GM19438 (cell line): ENCODE measurements around the gene PAM16.

ENCODE experiments used
- ATAC-seq: cut with Tn5 transposase; IDR thresholded peaks from one replicate; pipeline ENCODE4 v1.9.1; 2021; ENCODE audit warnings: low read depth; ENCODE audit not compliant: unreplicated experiment

Gene PAM16

DNA sequence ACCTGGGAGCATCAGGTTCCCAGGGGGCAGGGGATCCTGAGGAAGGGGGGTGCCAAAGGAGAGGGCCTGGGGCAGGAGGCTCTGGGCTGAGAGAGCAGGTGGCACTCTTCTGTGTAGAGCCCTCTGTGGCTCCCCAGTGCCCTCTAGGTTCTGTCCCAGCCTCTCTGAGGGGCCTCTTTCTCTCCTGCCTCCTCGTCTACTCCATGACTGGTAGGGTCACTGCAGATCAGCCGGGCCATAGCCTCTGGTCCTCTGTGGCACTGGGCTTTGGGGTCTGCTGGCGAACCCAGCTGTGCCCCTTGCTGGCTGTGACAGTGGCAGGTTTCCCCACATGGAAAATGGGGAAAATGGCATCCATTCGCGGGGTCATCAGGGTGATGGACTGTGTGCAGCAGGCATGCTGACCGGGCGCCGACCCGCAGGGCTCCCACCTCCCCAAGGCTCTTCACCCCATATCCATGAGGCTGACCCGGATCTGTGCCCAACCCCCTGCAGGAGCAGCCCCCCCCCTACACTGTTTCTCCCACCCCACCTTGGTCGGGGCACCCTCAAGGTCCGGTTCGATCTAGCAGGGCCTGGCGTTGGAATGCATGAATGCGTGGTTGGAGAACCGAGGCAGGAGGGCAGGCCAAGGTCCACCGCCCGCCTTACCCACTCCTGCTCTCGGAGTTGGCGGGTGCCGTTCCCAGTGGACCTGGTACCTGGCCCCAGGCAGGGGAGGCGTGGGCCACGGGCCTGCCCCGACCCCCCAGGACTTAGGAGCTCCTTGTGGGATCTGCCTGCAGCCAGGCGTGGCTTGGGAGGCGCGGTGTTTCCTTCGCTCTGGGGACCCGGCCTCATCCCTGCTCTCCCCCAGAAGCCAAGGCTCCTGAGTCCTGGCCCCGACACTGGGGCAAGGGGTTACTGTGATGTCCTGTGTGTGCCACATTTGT, 28.7 kb downstream of the PAM16 start:
- ATAC-seq, result no peak

GRCh38 chr16:4321286-4322120, 29.6 kb downstream of the PAM16 start:
- no peak for ATAC-seq

DNA sequence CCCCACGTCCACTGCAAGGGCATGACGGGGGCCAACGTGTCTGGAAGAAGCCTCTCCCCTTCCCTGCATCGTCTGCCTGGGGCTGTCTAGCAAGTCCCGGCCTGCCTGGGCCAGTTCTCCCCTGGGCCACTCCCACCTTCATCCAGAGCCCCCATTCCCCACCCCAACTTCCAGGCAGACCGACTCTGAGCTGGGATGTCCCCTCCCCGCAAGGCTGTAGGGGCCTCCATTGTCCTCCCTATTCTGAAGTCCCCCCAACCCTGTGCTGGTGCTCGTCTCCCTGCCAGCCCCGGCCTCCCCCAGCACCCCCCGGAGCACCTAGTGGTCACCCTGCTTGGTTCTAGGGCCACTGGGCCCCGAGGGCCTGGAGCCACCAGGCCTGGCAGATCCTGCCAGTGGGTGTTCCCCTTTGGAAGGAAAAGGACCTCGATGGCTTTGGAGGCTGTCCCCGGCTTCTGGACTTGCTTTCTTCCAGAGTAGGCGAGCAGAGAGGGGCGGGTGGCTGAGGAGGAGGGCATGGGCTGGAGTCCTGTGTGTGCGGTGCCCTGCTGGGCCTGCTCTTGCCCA, 30.5 kb downstream of the PAM16 start:
- ATAC-seq, result no peak

DNA sequence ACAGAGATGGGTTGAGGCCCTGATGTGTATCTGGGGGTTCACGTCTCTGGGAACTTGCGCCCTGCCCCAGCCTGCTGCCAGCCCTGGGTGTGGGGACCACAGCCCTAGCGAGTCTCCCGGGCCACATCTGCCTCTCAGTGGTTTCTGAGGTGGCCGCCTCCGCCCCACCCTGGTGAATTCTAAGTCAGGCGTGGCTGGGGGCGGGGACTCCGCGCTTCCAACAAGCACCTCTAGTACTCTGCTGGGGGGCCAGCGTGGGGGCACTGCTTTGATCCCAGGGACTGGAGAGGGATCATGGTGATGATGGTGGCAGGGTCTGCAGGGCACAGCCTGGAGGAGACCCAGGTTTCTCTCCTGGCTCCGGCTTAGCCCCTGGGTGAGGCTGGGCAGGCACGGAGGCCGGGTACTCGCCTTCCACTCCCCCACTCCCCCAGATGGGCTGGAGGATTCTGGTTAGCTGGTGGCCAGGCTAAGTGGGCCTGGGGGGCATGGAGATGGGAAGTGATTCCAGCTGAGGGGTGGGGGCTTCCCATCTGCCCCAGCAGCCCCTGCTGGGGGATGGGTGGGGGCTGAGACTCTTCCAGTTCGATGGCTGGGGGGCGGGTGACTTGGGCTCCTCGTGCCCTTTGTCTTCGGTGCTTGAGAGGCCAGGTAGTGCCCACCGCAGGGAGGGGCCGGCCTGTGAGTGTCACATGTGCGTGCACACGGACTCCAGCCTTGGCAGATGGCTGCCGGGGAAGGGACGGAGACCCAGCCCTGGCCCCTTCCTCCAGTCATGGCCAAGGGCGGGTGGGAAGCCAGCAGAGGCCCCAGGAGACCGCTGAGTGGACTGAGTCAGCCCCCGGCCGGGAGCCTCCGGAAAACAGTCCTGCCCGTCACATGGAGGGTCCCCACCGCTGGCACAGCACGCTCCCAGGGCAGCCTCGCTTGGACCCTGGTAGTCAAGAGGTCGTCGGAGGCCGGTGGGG, 31.4 kb downstream of the PAM16 start:
- ATAC-seq, result no peak

DNA sequence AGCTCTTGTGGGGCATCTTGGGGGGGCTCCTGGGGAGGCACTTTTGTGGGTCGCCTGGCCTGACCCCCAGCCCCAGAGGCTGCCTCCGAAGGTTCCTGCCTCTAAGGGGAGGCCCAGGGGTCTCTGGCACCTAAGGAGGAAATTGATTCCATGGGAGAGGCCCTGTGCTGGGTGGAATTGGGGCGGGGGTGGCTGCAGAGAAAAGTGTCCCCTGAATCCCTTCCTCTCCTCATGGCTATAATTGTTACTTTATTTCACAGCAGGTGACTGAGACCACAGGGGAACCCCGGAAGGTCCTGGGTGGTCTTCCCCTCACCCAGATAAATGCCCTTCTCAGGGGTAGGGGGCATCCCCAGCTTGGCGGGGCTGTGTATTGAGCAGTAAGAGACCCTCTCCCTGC, 32.2 kb downstream of the PAM16 start:
- ATAC-seq, result no peak

DNA sequence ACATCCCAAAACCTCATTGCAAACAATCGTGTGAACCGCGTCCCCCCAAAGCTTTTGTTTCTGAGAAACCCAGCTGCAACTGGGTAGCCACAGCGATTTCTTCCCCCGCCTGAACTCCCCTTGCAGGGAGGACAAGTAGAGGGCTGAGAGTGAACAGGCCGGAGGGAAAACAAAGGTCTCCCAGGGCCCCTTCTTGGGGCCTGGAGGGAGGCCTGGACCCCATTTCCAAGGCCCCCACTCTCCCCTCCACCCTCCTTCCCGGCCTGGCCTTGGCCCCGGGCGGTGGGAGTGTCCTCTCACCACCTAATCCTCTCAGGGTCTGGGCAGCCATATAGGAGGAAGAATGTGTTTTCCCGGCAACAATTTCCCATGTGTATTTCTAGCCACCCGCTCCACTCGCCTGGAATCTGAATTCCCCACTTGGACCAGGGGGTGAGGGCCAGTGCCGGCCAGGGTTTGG, 32.6 kb downstream of the PAM16 start:
- ATAC-seq, result no peak

GRCh38 chr16:4317532-4318450, 33.3 kb downstream of the PAM16 start:
- ATAC-seq, result no peak

- no peak for ATAC-seq
Observed at GRCh38 chr16:4316864-4317531, 34.1 kb downstream of the PAM16 start.

GRCh38 chr16:4316108-4316863, 34.8 kb downstream of the PAM16 start:
- no peak for ATAC-seq

DNA sequence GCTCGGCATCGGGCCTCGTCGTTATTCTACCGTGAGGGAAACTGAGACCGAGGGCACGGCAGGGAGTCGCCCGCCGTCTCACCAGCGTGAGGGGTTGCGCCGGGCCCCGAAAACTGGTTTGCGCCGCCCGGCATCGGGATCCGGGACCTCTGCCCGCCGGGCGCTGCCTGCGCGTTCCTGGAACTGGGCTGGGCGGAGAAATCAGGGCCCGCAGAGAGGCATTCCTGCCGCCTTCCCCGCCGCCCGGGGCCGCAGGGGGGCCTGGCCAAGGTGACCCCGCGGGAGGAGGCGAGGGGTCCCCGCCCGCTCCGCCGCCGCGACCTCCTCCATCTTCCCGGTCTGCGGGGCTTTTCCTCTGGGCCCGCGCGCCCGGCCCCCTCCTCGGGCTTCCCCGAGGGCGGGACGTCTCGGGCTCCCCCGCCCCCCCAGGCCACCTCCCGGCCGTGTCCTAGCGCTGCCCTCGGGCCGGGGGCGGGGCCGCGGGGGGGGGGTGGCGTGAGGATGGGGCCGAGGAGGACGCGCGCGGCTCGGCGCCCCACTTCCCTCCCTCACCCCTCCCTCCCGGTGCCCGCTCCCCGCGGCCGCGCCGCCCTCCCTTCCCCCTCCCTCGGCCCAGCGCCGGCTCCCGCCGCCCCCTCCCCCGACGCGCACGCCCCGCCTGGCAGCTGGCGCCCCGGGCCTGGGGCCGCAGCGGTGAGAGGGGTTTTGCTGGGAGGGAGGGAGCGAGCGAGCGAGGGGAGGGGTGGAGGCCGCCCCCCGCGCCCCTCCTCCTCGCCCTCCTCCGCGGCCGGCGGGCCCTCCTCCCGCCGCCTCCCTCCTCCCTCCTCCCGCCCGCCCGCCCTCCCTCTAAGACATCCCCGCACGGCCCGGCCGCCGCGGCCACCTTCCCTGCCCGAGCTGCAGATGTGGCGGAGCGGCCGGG, 35.7 kb downstream of the PAM16 start, which contains the start of gene GLIS2:
Gene GLIS2, plus strand, starts transcription at position 882 of the 922 bp plus-strand sequence. CDS start 16,214 bp downstream, outside the sequence.
- ATAC-seq, result no peak

GRCh38 chr16:4314532-4315185, 36.5 kb downstream of the PAM16 start:
- ATAC-seq, result no peak

GRCh38 chr16:4313563-4314531, 37.3 kb downstream of the PAM16 start:
- peak; percentile 67 for ATAC-seq

DNA sequence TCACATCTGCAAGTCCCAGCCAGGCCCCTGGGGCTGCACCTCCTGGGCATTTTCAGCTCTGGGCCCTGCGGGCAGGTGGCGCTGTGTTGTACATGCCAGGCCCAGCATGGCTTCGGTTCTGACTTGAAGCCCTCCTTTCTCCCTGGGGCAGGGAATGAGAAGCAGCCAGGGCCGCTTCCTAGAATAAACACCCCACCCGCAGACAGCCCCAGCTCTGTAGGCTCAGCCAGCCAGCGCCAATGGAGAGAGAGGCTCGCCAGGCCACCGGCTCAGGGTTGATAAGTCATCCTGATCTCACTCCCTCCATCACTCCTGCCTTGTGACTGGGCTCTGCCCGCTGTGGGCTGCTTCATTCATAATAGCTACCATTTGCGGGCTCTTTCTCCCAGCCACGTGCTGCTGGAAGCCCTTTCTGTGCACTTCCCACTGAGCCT, 41.3 kb downstream of the PAM16 start:
- ATAC-seq, result no peak

DNA sequence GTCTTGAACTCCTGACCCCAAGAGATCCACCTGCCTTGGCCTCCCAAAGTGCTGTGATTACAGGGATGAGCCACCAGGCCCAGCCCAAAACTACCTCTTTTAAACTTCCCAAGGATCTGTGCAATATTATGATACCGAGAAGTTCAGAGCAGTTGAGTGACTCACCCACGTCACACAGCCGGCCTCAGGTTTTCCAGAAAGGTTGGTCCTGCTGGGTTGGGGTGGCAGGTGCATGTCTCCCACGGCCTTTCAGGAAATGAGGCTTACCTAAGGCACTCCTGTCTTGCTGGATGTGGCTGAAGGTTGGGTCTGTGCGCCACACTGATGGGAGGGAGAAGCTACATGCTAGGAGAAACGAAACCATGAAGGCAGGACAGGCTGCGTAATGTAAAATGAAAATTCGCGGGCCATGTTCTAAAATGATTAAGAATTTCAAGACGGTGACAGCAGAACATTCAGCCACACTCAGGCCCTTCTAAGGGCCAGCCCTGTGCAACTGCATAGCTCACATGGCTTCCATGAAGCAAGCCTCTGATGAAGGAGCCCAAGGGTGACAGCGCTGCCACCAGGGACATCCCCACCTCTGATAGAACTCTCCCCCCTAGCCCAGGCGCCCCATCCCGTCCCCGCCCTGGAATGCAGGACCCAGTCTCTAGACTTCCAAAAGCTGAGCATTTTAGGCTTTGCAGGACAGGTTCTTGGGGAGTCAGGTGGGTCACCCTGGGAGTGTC, 41.9 kb downstream of the PAM16 start:
- no peak for ATAC-seq
